Neutrophil (primary cell): Measurements from ENCODE around the gene CHCHD6.

Experiments
- H3K27ac ChIP-seq: fragments of 200-600 bp; sonication (generic); 2 replicates; pipeline ENCODE4 v1.5.1; 2016; ENCODE audit warnings: mild to moderate bottlenecking, moderate library complexity
- H3K27me3 ChIP-seq: fragments of 200-600 bp; sonication (generic); 2 replicates; pipeline ENCODE4 v1.6.0; 2016; ENCODE audit warnings: mild to moderate bottlenecking
- H3K36me3 ChIP-seq: fragments of 200-600 bp; sonication (generic); 2 replicates; pipeline ENCODE4 v1.5.1; 2017
- H3K4me1 ChIP-seq, 2 experiments: fragments of 200-600 bp in 1 of 2; sonication (generic) in 1 of 2; 1 replicate in 1 of 2; 2 replicates in 1 of 2; pipeline versions ENCODE4 v1.5.1 to v1.6.1; 2013 to 2016; ENCODE audit warnings: low read depth in 1 of 2, low read length in 1 of 2, mild to moderate bottlenecking in 1 of 2, moderate library complexity in 1 of 2; ENCODE audit not compliant: control insufficient read depth in 1 of 2, insufficient read depth in 1 of 2
- H3K4me3 ChIP-seq, 2 experiments: fragments of 200-600 bp in 1 of 2; sonication (generic) in 1 of 2; 1 replicate in 1 of 2; 2 replicates in 1 of 2; pipeline ENCODE4 v1.5.1; 2013 to 2016; ENCODE audit warnings: low read depth in 1 of 2, low read length in 1 of 2, mild to moderate bottlenecking in 1 of 2, moderate library complexity in 1 of 2
- H3K9me3 ChIP-seq: fragments of 200-600 bp; sonication (generic); 2 replicates; pipeline ENCODE4 v1.5.1; 2016
- CTCF ChIP-seq: fragments of 200-600 bp; sonication (generic); IDR thresholded peaks from 2 replicates; pipeline ENCODE4 v1.5.1; 2016; ENCODE audit warnings: antibody characterized with exemption

CHCHD6 gene

GRCh38 chr3:126964950-126965349, 260.9 kb downstream of the CHCHD6 start:
- TF ChIP-seq CTCF, result no peak

GRCh38 chr3:126965526-126966080, 261.6 kb downstream of the CHCHD6 start:
- Histone ChIP-seq H3K27me3 (peaks cover 16% of the 10 kb centered on the region), H3K9me3 (no peaks in the 10 kb centered on the region), H3K4me3 (no peak overlapping the region), H3K4me1 (no peaks in the 10 kb centered on the region), H3K27ac (no peak overlapping the region), H3K36me3 (no peaks in the 10 kb centered on the region)
- TF ChIP-seq CTCF, result no peak

More at GRCh38 chr3:126964950-126965349, 260.9 kb downstream of the CHCHD6 start:
- H3K27ac ChIP-seq, result no peak overlapping the region
- H3K4me3 ChIP-seq, result no peak overlapping the region
- no peaks in the 10 kb centered on the region for H3K9me3 ChIP-seq
- no peaks in the 10 kb centered on the region for H3K4me1 ChIP-seq
- H3K36me3 ChIP-seq, result no peaks in the 10 kb centered on the region
- H3K27me3 ChIP-seq, result peaks cover 16% of the 10 kb centered on the region

GRCh38 chr3:126967386-126967785, 263.3 kb downstream of the CHCHD6 start:
- Histone ChIP-seq H3K4me1 (no peaks in the 10 kb centered on the region), H3K4me3 (no peak overlapping the region), H3K27ac (no peak overlapping the region), H3K27me3 (peaks cover 31% of the 10 kb centered on the region), H3K36me3 (no peaks in the 10 kb centered on the region), H3K9me3 (no peaks in the 10 kb centered on the region)
- no peak for TF ChIP-seq CTCF

- Histone ChIP-seq H3K9me3 (no peaks in the 10 kb centered on the region), H3K4me1 (no peaks in the 10 kb centered on the region), H3K27ac (no peak overlapping the region), H3K27me3 (peaks cover 44% of the 10 kb centered on the region), H3K4me3 (no peak overlapping the region), H3K36me3 (no peaks in the 10 kb centered on the region)
- TF ChIP-seq CTCF, result no peak
Observed at GRCh38 chr3:126968391-126969390, 264.7 kb downstream of the CHCHD6 start.

- H3K4me1 ChIP-seq, result no peaks in the 10 kb centered on the region
- no peaks in the 10 kb centered on the region for H3K36me3 ChIP-seq
- H3K27ac ChIP-seq, result no peak overlapping the region
- no peaks in the 10 kb centered on the region for H3K9me3 ChIP-seq
- H3K4me3 ChIP-seq, result no peak overlapping the region
- H3K27me3 ChIP-seq, result peaks cover 47% of the 10 kb centered on the region
- no peak for TF ChIP-seq CTCF
Observed at GRCh38 chr3:126969586-126969985, 265.5 kb downstream of the CHCHD6 start.
